ENCODE results near the gene NELL1.

Gene NELL1

GRCh38 chr11:20626279-20626678 lies 43.1 kb upstream of the NELL1 start:
- TF ChIP-seq FOXP2 (optimal IDR thresholded peaks at IDR 0.05; ENCODE audit: borderline replicate concordance, extremely low read depth, extremely low read length, insufficient read depth) (no peak), POLR2AphosphoS5 (IDR thresholded peaks at IDR 0.05; ENCODE audit: low read depth, low read length) (no peak), REST (IDR thresholded peaks at IDR 0.05; ENCODE audit: insufficient read depth in 1 of 2, low read depth in 2 of 2, low read length in 2 of 2) (no peak), SIN3A (IDR thresholded peaks at IDR 0.05; ENCODE audit: borderline replicate concordance, insufficient read depth, low read length) (no peak), TAF1 (IDR thresholded peaks at IDR 0.05; ENCODE audit: borderline replicate concordance, insufficient read depth, low read length) (no peak)

DNA sequence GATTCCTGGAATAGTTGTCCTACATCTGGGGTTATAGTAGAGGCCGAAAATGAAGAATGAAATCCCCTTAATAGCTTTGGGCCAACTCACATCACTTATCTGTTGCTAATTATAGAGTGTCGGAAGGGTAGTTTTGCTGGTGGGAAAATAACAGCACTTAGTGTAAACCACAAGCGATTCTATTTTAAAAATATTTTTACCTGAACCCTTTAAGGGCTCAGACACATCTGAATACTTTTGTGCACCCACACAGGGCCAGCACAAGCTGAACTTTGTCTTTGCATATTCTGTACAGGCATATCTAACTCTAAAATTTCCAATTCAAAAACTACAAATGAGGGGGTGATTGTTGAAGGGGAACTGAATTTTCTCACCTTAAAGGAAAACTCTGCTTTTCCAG lies 42.4 kb upstream of the NELL1 start:
- TF ChIP-seq POLR2AphosphoS5 (IDR thresholded peaks at IDR 0.05; ENCODE audit: low read depth, low read length) (no peak), SIN3A (IDR thresholded peaks at IDR 0.05; ENCODE audit: borderline replicate concordance, insufficient read depth, low read length) (no peak), FOXP2 (optimal IDR thresholded peaks at IDR 0.05; ENCODE audit: borderline replicate concordance, extremely low read depth, extremely low read length, insufficient read depth) (no peak), REST (IDR thresholded peaks at IDR 0.05; ENCODE audit: insufficient read depth in 1 of 2, low read depth in 2 of 2, low read length in 2 of 2) (no peak), TAF1 (IDR thresholded peaks at IDR 0.05; ENCODE audit: borderline replicate concordance, insufficient read depth, low read length) (no peak)

DNA sequence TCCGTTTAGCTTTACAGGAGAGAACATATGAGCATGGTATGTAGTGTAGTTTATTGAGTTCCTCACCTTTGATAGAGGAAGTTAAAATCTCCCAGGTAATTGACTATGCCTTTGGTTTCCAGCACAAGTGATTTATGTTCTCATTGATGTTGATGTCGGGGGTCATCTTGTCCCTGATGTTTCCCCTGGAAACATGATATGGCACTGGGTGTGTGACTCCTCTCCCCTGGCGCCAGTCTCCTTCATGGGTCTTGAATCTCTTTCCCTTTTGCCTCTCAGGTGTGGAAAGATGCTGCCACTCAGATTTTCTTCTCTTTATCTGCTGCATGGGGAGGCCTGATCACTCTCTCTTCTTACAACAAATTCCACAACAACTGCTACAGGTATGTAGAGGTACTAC lies 41.7 kb upstream of the NELL1 start:
- TF ChIP-seq POLR2AphosphoS5 (IDR thresholded peaks at IDR 0.05; ENCODE audit: low read depth, low read length) (no peak), REST (IDR thresholded peaks at IDR 0.05; ENCODE audit: insufficient read depth in 1 of 2, low read depth in 2 of 2, low read length in 2 of 2) (no peak)

DNA sequence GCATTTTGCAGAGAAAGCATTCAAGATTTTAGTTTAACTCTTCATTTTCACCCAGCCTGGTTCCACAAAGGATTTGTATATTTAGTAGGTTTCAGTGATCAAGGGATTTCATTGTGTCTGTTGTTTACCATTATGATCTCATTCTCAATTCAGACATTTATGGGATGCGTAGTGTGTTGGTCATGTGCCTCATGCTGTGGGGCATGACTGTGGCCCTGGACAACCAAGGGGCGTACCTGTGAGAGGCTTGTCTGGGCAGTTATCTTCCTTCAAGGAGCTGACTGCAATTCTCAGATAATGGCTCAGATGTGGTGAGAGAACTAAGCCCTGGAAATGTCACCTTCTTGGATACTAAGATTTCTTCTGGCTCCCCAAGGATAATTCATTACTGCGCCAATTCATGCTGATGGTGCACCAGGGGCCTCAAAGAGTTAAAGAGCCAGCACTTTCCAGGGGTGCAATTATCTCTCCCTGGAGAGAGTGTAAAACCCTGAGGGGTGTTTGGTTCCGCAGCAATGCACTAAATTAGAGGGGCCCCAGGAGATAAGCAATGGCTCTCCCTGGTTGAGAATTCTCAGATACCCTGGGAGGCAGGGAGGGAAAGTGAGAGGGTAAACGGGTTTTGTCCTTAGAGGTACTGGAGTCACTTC lies 37.7 kb upstream of the NELL1 start:
- TF ChIP-seq POLR2AphosphoS5 (IDR thresholded peaks at IDR 0.05; ENCODE audit: low read depth, low read length) (no peak), SIN3A (IDR thresholded peaks at IDR 0.05; ENCODE audit: borderline replicate concordance, insufficient read depth, low read length) (no peak), REST (IDR thresholded peaks at IDR 0.05; ENCODE audit: insufficient read depth in 1 of 2, low read depth in 2 of 2, low read length in 2 of 2) (no peak), TAF1 (IDR thresholded peaks at IDR 0.05; ENCODE audit: borderline replicate concordance, insufficient read depth, low read length) (no peak), FOXP2 (optimal IDR thresholded peaks at IDR 0.05; ENCODE audit: borderline replicate concordance, extremely low read depth, extremely low read length, insufficient read depth) (no peak)

DNA sequence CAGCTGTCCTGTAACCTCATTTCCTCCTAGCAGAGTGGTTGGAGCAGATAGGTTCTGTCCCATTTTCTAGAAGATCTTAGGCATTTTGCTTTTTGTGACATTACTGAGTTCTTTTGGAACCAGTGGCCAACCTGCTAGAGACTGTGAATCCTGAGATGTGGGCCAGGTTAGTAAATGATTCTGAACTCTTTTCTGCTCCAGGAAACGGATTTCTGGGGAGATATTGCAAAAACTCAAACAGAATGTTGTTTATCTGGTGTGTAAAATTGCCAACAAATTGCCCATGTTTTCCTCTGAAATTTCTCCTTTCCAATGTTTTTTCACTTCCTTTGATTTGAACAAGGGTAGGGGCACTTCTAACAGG lies 37.2 kb upstream of the NELL1 start:
- TF ChIP-seq FOXP2 (optimal IDR thresholded peaks at IDR 0.05; ENCODE audit: borderline replicate concordance, extremely low read depth, extremely low read length, insufficient read depth) (no peak), POLR2AphosphoS5 (IDR thresholded peaks at IDR 0.05; ENCODE audit: low read depth, low read length) (no peak), TAF1 (IDR thresholded peaks at IDR 0.05; ENCODE audit: borderline replicate concordance, insufficient read depth, low read length) (no peak), SIN3A (IDR thresholded peaks at IDR 0.05; ENCODE audit: borderline replicate concordance, insufficient read depth, low read length) (no peak), REST (IDR thresholded peaks at IDR 0.05; ENCODE audit: insufficient read depth in 1 of 2, low read depth in 2 of 2, low read length in 2 of 2) (no peak)
